ENCODE results near the gene CASZ1.

GRCh38 chr1:10839188-10839770, 42.8 kb upstream of the CASZ1 start:
- TF ChIP-seq CTCF (IDR thresholded peaks at IDR 0.05) (no peak), POLR2A (IDR thresholded peaks at IDR 0.05) (no peak)

Measured in thyroid gland (tissue), 4 donors.